SK-N-SH treated with all-trans-retinoic acid at 6 μM for 48 hours (cell line): Measurements from ENCODE around the gene SNAPC1.

ENCODE experiments used
- ATAC-seq: fragments of 200-7000 bp; cut with Tn5 transposase; 3 replicates; pipeline ENCODE4 v1.9.1; 2020; ENCODE audit warnings: mild to moderate bottlenecking, moderate library complexity
- ARNTL ChIP-seq: fragments of 450-650 bp; formaldehyde crosslinking; IDR thresholded peaks from 2 replicates; pipeline ENCODE4 v1.5.0; 2020; ENCODE audit warnings: low read depth, mild to moderate bottlenecking, moderate library complexity, borderline replicate concordance
- BACH2 ChIP-seq: fragments of 250-450 bp; sonication (Bioruptor Pico); IDR thresholded peaks from 2 replicates; pipeline ENCODE4 v1.9.0; 2021; ENCODE audit warnings: mild to moderate bottlenecking, borderline replicate concordance
- CREB5 ChIP-seq: fragments of 250-450 bp; sonication (Bioruptor Pico); IDR thresholded peaks from 2 replicates; pipeline ENCODE4 v1.5.1; 2020; ENCODE audit warnings: low read depth, mild to moderate bottlenecking, moderate library complexity
- CSDC2 ChIP-seq: fragments of 250-450 bp; sonication (Bioruptor Pico); IDR thresholded peaks from 2 replicates; pipeline ENCODE4 v1.5.0; 2020; ENCODE audit warnings: mild to moderate bottlenecking, moderate library complexity
- ESRRG ChIP-seq: fragments of 250-450 bp; sonication (Bioruptor Pico); IDR thresholded peaks from 2 replicates; pipeline ENCODE4 v1.6.1; 2021; ENCODE audit warnings: mild to moderate bottlenecking
- GLIS3 ChIP-seq: fragments of 250-450 bp; sonication (Bioruptor Pico); IDR thresholded peaks from 2 replicates; pipeline ENCODE4 v1.5.0; 2020; ENCODE audit warnings: mild to moderate bottlenecking, moderate library complexity
- ISL1 ChIP-seq: fragments of 250-450 bp; sonication (Bioruptor Pico); IDR thresholded peaks from 2 replicates; pipeline ENCODE4 v2.1.2; 2022; ENCODE audit warnings: mild to moderate bottlenecking, moderate library complexity
- POU6F1 ChIP-seq: fragments of 250-450 bp; sonication (Bioruptor Pico); IDR thresholded peaks from 2 replicates; pipeline ENCODE4 v1.8.0; 2021; ENCODE audit warnings: low read depth, mild to moderate bottlenecking, moderate library complexity, borderline replicate concordance
- PPARA ChIP-seq: fragments of 250-450 bp; sonication (Bioruptor Pico); IDR thresholded peaks from 2 replicates; pipeline ENCODE4 v1.5.0; 2020; ENCODE audit warnings: mild to moderate bottlenecking, borderline replicate concordance
- RARB ChIP-seq: fragments of 250-450 bp; sonication (Bioruptor Pico); IDR thresholded peaks from 2 replicates; pipeline ENCODE4 v1.8.0; 2021; ENCODE audit warnings: mild to moderate bottlenecking, moderate library complexity
- TCF4 ChIP-seq: fragments of 250-450 bp; sonication (Bioruptor Pico); IDR thresholded peaks from 2 replicates; pipeline ENCODE4 v1.8.0; 2021; ENCODE audit warnings: mild to moderate bottlenecking, moderate library complexity, borderline replicate concordance
- TOX ChIP-seq: fragments of 250-450 bp; sonication (Bioruptor Pico); IDR thresholded peaks from 2 replicates; pipeline ENCODE4 v1.8.0; 2021; ENCODE audit warnings: mild to moderate bottlenecking, moderate library complexity, borderline replicate concordance
- TSHZ2 ChIP-seq: fragments of 250-450 bp; sonication (Bioruptor Pico); IDR thresholded peaks from 2 replicates; pipeline ENCODE4 v1.5.0; 2020; ENCODE audit warnings: mild to moderate bottlenecking, moderate library complexity
- ZC3H10 ChIP-seq: fragments of 250-450 bp; sonication (Bioruptor Pico); IDR thresholded peaks from 2 replicates; pipeline ENCODE4 v1.5.1; 2021; ENCODE audit warnings: mild to moderate bottlenecking, moderate library complexity
- ZFP3 ChIP-seq: fragments of 250-450 bp; sonication (Bioruptor Pico); IDR thresholded peaks from 2 replicates; pipeline ENCODE4 v1.5.0; 2020; ENCODE audit warnings: mild to moderate bottlenecking, moderate library complexity
- ZFP30 ChIP-seq: fragments of 450-650 bp; formaldehyde crosslinking; IDR thresholded peaks from 2 replicates; pipeline ENCODE4 v1.5.0; 2022; ENCODE audit warnings: mild to moderate bottlenecking, moderate library complexity
- ZNF565 ChIP-seq: fragments of 450-650 bp; formaldehyde crosslinking; conservative IDR thresholded peaks from 2 replicates; pipeline ENCODE4 v1.5.0; 2020; ENCODE audit warnings: low read depth, mild to moderate bottlenecking, moderate library complexity
- ZNF70 ChIP-seq: fragments of 450-650 bp; formaldehyde crosslinking; IDR thresholded peaks from 2 replicates; pipeline ENCODE4 v1.5.0; 2020; ENCODE audit warnings: mild to moderate bottlenecking, moderate library complexity
- ZNF8 ChIP-seq: fragments of 450-650 bp; formaldehyde crosslinking; IDR thresholded peaks from 2 replicates; pipeline ENCODE4 v1.5.0; 2020; ENCODE audit warnings: mild to moderate bottlenecking, moderate library complexity
- TF ChIP-seq, protein P1 (sequence below): fragments of 250-450 bp; sonication (Bioruptor Pico); IDR thresholded peaks from 2 replicates; pipeline ENCODE4 v1.5.1; 2021; ENCODE audit warnings: mild to moderate bottlenecking, moderate library complexity
- TF ChIP-seq, protein P2 (sequence below): fragments of 250-450 bp; sonication (Bioruptor Pico); IDR thresholded peaks from 2 replicates; pipeline ENCODE4 v1.8.0; 2020; ENCODE audit warnings: mild to moderate bottlenecking, moderate library complexity, borderline replicate concordance

SNAPC1 gene

DNA sequence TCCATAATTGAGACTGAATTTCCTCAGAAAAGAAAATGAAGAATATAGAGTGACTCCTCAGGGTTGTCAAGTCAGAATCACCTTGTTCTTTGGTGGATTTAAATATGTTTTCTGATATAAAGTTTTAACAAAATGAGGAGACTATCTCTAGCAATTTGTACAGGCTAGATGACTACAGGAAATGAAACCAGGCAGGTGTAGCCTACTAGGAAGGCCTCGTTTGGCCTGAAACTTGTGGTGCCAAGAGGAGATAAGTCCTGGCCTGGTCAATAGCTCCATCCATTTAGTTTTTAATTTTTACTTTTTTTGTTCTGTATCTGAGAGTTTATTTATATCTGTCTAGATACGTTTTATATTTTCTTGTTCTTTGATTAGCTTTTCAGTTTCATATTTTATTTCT is 41.5 kb downstream of the SNAPC1 start:
- ATAC-seq, result no peak
- TF ChIP-seq ZNF8 (CRISPR knock-in tag) (no peak), BACH2 (CRISPR knock-in tag) (no peak), ZFP30 (CRISPR knock-in tag) (no peak), RARB (CRISPR knock-in tag) (no peak), ZFP3 (CRISPR knock-in tag) (no peak), CSDC2 (CRISPR knock-in tag) (no peak), ZNF70 (CRISPR knock-in tag) (no peak)
- TF ChIP-seq, protein P1, sequence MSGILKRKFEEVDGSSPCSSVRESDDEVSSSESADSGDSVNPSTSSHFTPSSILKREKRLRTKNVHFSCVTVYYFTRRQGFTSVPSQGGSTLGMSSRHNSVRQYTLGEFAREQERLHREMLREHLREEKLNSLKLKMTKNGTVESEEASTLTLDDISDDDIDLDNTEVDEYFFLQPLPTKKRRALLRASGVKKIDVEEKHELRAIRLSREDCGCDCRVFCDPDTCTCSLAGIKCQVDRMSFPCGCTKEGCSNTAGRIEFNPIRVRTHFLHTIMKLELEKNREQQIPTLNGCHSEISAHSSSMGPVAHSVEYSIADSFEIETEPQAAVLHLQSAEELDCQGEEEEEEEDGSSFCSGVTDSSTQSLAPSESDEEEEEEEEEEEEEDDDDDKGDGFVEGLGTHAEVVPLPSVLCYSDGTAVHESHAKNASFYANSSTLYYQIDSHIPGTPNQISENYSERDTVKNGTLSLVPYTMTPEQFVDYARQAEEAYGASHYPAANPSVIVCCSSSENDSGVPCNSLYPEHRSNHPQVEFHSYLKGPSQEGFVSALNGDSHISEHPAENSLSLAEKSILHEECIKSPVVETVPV (CRISPR knock-in tag), result no peak

DNA sequence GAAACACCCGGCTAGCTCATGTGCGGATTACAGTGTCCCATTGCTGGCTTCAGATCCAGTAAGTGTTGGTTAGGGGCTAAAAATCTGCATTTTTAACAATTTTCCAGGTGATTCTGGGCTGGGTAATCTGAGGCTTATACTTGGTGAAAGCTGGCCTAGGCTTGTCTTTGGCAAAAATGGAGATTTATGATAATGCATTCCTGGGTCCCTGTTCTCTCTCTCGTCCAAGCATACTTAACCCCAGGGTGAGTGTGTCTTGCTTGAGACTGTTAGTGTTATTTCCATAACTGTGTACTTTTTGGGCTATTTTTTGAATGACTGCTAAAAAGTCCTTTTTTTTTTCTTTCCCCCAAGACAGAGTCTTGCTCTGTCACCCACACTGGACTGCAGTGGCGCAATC is 43.2 kb downstream of the SNAPC1 start:
- no peak for ATAC-seq
- TF ChIP-seq CREB5 (CRISPR knock-in tag) (no peak), POU6F1 (CRISPR knock-in tag) (no peak), ZNF565 (CRISPR knock-in tag) (no peak), ZFP3 (CRISPR knock-in tag) (no peak), TSHZ2 (CRISPR knock-in tag) (no peak), RARB (CRISPR knock-in tag) (no peak), BACH2 (CRISPR knock-in tag) (no peak)

GRCh38 chr14:61811882-61812346 is 49.7 kb downstream of the SNAPC1 start:
- no peak for TF ChIP-seq ZNF565 (CRISPR knock-in tag)
- TF ChIP-seq BACH2 (CRISPR knock-in tag), result no peak
- TF ChIP-seq ISL1 (CRISPR knock-in tag), result no peak
- TF ChIP-seq TCF4, result no peak
- no peak for TF ChIP-seq ZNF70 (CRISPR knock-in tag)
- no peak for TF ChIP-seq CSDC2 (CRISPR knock-in tag)
- TF ChIP-seq TOX, result no peak
- no peak for TF ChIP-seq PPARA (CRISPR knock-in tag)
- TF ChIP-seq, protein P2, sequence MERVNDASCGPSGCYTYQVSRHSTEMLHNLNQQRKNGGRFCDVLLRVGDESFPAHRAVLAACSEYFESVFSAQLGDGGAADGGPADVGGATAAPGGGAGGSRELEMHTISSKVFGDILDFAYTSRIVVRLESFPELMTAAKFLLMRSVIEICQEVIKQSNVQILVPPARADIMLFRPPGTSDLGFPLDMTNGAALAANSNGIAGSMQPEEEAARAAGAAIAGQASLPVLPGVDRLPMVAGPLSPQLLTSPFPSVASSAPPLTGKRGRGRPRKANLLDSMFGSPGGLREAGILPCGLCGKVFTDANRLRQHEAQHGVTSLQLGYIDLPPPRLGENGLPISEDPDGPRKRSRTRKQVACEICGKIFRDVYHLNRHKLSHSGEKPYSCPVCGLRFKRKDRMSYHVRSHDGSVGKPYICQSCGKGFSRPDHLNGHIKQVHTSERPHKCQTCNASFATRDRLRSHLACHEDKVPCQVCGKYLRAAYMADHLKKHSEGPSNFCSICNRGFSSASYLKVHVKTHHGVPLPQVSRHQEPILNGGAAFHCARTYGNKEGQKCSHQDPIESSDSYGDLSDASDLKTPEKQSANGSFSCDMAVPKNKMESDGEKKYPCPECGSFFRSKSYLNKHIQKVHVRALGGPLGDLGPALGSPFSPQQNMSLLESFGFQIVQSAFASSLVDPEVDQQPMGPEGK, result no peak
- no peak for TF ChIP-seq CREB5 (CRISPR knock-in tag)
- TF ChIP-seq RARB (CRISPR knock-in tag), result no peak
- no peak for TF ChIP-seq ZC3H10 (CRISPR knock-in tag)
- TF ChIP-seq ARNTL, result no peak
- TF ChIP-seq GLIS3 (CRISPR knock-in tag), result no peak
- TF ChIP-seq ZFP30 (CRISPR knock-in tag), result no peak
- TF ChIP-seq ZFP3 (CRISPR knock-in tag), result no peak
- no peak for TF ChIP-seq POU6F1 (CRISPR knock-in tag)
- TF ChIP-seq ZNF8 (CRISPR knock-in tag), result no peak
- no peak for TF ChIP-seq ESRRG
- TF ChIP-seq, all 23 proteins: peak for 0
- no peak for ATAC-seq
